Measurements from ENCODE around the gene HRAS. TPM values are rescaled to one million over a fixed set of nuclear protein-coding genes. Genes with fewer than 3 reads are reported as not detected.

HRAS gene
- total RNA-seq, 1 donor from 2014 or later, result 63.2 TPM

DNA sequence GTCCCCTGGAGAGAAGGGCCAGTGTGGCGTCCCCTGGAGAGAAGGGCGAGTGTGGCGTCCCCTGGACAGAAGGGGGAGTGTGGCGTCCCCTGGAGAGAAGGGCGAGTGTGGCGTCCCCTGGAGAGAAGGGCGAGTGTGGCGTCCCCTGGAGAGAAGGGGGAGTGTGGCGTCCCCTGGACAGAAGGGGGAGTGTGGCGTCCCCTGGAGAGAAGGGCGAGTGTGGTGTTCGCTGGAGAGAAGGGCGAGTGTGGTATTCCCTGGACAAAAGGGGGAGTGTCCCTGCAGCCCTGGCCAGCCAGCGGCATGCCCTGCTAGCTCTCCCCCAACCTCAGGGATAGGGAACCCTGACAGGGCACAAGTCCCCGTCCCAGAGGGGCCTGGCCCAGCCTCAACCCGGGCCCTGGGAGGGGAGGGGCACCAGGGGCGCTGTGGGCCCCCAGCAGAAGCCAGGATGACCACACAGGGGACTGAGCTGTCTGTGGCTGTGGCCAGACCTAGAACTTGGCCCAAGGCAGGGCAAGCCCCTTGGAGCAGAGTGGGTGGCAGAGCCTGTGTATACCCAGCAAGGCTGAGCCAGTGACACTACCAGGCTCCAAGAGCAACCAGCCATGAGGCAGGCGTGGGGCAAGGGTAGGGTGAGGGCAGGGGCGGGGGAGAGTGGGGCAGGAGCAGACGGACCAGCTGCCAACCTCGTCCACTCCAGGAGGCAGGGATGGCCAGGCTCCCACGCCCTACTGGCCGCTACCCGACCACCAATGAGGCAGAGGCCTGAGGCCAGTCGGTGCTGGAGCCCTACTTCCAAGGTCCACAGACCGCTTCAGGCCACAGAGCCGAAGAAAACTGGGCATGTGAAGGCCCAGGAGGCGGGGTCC lies 4.2 kb downstream of the HRAS start:
- no peak overlapping the region for H3K4me3 ChIP-seq (ENCODE audit: low read depth, low read length)
- DNase-seq (ENCODE audit: low read depth), result no peak
- TF ChIP-seq, protein P1, sequence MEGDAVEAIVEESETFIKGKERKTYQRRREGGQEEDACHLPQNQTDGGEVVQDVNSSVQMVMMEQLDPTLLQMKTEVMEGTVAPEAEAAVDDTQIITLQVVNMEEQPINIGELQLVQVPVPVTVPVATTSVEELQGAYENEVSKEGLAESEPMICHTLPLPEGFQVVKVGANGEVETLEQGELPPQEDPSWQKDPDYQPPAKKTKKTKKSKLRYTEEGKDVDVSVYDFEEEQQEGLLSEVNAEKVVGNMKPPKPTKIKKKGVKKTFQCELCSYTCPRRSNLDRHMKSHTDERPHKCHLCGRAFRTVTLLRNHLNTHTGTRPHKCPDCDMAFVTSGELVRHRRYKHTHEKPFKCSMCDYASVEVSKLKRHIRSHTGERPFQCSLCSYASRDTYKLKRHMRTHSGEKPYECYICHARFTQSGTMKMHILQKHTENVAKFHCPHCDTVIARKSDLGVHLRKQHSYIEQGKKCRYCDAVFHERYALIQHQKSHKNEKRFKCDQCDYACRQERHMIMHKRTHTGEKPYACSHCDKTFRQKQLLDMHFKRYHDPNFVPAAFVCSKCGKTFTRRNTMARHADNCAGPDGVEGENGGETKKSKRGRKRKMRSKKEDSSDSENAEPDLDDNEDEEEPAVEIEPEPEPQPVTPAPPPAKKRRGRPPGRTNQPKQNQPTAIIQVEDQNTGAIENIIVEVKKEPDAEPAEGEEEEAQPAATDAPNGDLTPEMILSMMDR (conservative IDR thresholded peaks at IDR 0.05; ENCODE audit: low read depth, low read length), result no peak

DNA sequence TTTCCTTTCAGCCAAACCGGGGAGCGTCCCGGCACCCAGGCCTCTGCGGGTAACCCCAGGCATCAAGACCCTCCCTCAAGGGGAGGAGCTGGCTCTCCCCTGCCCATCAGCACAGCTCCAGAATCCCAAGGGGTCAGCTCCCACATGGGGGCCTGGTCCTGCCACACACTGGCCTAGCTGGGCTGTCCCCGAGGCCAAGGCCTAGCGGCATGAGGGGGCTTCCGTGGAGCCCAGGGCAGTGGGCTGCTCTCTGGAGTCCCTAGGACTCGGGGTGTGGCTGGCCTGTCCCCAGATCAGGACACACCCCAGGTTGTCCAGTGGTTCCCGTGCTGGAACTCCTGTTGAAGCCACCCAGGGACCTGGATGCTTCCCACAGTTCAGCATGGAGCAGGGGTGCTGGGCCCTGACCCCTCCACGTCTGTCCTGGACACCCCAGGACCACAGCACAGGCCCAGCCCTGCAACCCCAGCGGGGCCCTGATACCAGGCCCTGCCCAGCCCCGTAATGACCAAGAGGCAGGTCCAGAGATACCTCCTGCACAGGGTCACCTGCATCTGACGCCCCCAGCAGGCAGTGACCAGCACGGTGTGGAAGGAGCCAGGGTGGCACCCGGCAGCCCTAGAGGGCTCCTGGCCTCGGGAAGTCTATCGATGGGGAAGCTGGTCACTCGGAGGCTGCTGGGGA lies 5.5 kb downstream of the HRAS start:
- TF ChIP-seq, protein P1 (conservative IDR thresholded peaks at IDR 0.05; ENCODE audit: low read depth, low read length), result no peak
- DNase-seq (ENCODE audit: low read depth), result no peak
- H3K4me3 ChIP-seq (ENCODE audit: low read depth, low read length), result no peak overlapping the region

DNA sequence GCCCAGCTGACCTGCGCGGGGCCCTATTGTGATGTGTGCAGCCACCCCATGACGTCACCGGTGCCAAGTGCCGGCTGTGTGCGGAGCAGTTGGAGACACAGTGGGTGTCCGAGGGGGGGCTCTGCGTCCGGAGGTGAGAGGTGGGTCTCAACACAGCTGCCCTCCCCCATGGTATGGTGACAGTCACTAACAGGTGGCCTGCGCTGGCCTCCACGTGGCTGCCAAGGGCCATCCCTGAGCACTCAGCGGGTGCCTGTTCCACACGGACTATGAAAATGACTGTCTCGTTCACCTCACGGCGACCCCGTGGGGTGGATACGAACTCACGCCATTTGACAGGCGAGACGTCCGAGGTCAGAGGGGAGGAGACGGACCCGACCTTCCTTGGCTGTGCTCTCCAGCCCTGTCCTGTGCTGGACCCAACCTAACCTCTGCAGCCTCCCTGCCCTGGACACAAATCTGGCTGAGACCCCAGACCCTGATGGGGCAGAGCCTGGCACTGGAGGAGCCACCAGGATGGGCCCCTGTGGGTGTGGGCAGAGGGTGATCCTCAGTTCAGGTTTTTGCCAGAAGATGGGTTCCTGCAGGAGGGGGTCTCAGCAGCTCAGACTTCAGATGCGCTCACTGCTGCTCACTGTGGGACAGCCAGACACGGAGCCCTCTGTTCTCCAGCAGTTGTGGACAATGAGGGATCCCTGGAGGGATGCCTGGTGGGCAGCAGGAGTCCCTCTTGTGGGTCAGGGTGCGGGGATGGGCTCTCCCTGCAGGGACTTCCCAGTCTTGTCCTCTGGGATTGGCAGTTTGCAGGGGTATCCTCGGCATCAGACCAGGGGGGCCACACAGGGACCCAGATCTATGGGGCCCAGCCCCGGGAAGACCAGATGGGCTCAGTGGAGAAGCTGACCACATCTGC lies 6.3 kb downstream of the HRAS start:
- no peak for DNase-seq (ENCODE audit: low read depth)
- TF ChIP-seq, protein P1 (conservative IDR thresholded peaks at IDR 0.05; ENCODE audit: low read depth, low read length), result no peak
- H3K4me3 ChIP-seq (ENCODE audit: low read depth, low read length), result no peak overlapping the region

DNA sequence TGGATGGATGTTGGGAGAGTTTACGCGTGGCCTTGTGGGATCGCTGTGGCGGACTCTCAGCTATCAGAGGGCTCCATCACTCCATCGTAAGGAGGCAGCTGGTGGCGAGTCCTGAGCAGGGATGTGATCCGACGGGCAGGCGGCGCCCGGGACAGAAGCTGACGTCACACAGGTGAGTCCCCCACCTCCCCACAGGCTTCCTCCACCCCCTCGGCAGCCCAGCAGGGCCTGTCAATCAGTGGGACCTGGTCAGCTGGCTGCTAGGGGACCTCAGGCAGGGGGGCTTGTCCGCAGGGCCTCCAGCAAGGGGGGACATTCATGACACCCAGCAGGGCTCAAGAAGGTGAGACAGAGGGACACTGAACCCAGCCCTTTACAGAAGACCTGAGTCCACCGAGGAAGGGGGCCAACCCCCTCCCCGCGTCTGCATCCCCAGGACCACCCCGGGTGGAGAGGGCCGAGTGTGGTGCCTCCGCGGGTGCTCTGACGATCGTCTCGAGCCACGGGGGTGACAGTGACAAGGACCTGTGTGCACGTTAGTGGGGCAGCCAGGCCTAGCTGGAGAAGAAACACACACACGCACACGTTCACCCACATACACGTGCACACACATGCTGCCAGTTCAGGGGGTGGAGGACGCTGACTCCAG lies 7.1 kb downstream of the HRAS start:
- no peak for DNase-seq (ENCODE audit: low read depth)
- H3K4me3 ChIP-seq (ENCODE audit: low read depth, low read length), result no peak overlapping the region
- TF ChIP-seq, protein P1 (conservative IDR thresholded peaks at IDR 0.05; ENCODE audit: low read depth, low read length), result no peak

DNA sequence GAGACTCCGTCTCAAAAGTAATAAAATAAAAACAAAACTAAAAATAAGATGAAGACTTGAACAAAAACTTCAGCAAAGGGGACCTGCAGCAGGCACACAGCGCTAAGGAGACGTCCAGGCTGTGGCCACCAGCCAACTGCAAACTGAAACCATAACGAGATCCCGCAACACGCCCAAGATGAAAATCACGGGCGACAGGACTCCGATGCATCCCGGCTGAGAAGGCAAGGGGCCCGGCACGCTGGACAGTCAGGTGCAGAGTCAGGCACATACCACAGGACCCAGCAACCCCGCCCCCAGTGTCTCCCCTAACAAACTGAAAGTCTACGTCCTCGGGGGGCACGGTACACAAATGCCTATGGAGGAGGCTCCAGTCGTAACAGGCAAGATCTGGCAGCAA lies 9.2 kb downstream of the HRAS start:
- TF ChIP-seq, protein P1 (conservative IDR thresholded peaks at IDR 0.05; ENCODE audit: low read depth, low read length), result no peak
- DNase-seq (ENCODE audit: low read depth), result no peak
- H3K4me3 ChIP-seq (ENCODE audit: low read depth, low read length), result peak overlapping the region; percentile 35

DNA sequence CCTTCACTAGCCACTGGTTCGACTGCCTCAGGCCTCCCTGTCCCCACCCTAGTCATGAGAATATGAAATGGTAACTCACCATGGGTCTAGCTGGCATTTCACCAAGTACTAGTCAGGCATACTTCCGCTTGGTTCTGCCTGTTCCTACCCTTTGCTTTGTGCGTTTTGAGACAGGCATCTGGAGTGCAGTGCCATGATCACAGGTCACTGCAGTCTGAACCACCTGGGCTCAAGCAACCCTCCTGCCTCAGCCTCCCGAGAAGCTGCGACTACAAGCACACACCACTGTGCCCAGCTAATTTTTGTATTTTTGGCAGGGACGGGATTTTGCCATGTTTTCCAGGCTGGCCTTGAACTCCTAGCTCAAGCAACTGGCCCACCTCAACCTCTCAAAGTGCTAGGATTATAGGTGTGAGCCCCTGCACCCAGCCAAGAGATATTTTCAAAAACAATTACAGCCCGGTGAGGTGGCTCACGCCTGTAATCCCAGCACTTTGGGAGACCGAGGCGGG lies 14.1 kb downstream of the HRAS start:
- TF ChIP-seq, protein P1 (conservative IDR thresholded peaks at IDR 0.05; ENCODE audit: low read depth, low read length), result no peak
- no peak for DNase-seq (ENCODE audit: low read depth)
- H3K4me3 ChIP-seq (ENCODE audit: low read depth, low read length), result no peak overlapping the region

Measured in epithelial cell of proximal tubule (primary cell).